RWPE1 (cell line): ENCODE data around the gene ZFR2.

ENCODE experiments used
- CTCF ChIA-PET: fragments of 350-600 bp; sonication (Branson Sonifier 250); formaldehyde crosslinking; extraction: SDS; loops from one replicate; lab custom pipeline; 2021; lab: Yijun Ruan, JAX
- POLR2A ChIA-PET: fragments of 400-600 bp; formaldehyde crosslinking; extraction: SDS; loops from one replicate; lab custom pipeline; 2020; ENCODE audit warnings: antibody characterized with exemption; ENCODE audit not compliant: low non-redundant PET; lab: Yijun Ruan, JAX
- DNase-seq: peaks from one replicate; pipeline ENCODE4 v3.0.0; 2012; ENCODE audit warnings: low spot score
- H3K27ac ChIP-seq: fragments of 450-650 bp; 2 replicates; pipeline ENCODE4 v1.5.1; 2017
- TF ChIP-seq, protein P1 (sequence below): fragments of 450-650 bp; conservative IDR thresholded peaks from 2 replicates; pipeline ENCODE4 v1.5.1; 2017; ENCODE audit warnings: low read depth, mild to moderate bottlenecking

The ZFR2 gene

DNA sequence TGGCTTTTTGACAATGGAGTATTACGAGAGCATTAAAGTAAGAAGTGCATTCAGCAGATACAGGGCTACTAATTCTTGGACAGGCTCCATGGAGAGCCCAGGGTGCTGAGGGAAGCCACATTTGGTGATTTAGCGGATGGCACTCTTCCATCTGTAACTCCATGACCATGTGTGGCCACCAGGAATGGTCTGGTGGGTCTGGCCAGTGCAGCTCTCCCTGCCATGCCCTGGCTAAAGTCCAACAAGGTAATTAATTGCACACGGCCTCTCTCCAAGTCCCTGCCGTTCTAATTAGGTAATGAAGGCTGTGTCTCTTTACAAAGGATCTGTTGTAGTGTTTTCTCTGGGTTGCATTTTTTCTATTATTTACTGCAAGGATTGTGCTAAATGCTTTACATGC lies 4.3 kb upstream of the ZFR2 start:
- CTCF ChIA-PET, result no interaction called here
- POLR2A ChIA-PET, result no interaction called here
- no peak overlapping the region for H3K27ac ChIP-seq
- no peak for DNase-seq
- TF ChIP-seq, protein P1, sequence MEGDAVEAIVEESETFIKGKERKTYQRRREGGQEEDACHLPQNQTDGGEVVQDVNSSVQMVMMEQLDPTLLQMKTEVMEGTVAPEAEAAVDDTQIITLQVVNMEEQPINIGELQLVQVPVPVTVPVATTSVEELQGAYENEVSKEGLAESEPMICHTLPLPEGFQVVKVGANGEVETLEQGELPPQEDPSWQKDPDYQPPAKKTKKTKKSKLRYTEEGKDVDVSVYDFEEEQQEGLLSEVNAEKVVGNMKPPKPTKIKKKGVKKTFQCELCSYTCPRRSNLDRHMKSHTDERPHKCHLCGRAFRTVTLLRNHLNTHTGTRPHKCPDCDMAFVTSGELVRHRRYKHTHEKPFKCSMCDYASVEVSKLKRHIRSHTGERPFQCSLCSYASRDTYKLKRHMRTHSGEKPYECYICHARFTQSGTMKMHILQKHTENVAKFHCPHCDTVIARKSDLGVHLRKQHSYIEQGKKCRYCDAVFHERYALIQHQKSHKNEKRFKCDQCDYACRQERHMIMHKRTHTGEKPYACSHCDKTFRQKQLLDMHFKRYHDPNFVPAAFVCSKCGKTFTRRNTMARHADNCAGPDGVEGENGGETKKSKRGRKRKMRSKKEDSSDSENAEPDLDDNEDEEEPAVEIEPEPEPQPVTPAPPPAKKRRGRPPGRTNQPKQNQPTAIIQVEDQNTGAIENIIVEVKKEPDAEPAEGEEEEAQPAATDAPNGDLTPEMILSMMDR, result no peak

DNA sequence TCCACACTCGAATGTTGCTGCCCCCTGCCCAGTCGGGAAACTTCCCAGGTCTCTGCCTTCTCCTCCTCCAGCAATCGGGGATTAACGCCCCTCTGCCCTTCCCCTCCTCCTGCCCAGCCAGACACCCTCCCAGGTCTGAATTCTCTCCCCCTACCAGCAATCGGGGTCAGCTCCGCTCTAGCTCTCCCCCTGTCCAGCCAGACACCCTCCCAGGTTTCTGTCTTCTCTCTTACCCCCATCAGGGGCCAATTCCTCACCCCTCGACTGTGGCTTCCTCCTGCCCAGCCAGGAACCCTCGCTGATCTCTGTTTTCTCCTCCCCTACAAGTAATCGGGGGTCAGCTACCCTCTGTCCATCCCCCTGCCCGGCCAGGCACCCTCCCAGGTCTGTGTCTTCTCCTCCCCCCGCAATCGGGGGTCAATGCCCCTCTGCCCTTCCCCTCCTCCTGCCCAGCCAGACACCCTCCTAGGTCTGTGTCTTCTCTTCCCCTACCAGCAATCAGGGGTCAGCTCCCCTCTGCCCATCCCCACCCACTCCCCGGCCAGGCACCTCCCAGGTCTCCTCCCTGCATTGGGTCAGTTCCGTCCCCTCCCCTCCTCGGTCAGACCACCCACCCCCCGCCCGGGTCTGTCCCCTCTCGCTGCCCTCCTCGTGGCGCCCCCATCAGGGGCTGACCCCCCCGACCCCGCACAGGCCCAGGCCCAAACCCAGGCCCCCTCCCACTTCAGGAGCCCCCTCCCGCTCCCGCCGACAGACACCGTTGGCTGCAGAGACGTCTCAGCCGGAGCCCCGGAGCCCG lies 668 bp downstream of the ZFR2 start:
- no peak for DNase-seq
- POLR2A ChIA-PET, result no interaction called here
- TF ChIP-seq, protein P1, result no peak
- H3K27ac ChIP-seq, result no peak overlapping the region
- CTCF ChIA-PET, result no interaction called here

DNA sequence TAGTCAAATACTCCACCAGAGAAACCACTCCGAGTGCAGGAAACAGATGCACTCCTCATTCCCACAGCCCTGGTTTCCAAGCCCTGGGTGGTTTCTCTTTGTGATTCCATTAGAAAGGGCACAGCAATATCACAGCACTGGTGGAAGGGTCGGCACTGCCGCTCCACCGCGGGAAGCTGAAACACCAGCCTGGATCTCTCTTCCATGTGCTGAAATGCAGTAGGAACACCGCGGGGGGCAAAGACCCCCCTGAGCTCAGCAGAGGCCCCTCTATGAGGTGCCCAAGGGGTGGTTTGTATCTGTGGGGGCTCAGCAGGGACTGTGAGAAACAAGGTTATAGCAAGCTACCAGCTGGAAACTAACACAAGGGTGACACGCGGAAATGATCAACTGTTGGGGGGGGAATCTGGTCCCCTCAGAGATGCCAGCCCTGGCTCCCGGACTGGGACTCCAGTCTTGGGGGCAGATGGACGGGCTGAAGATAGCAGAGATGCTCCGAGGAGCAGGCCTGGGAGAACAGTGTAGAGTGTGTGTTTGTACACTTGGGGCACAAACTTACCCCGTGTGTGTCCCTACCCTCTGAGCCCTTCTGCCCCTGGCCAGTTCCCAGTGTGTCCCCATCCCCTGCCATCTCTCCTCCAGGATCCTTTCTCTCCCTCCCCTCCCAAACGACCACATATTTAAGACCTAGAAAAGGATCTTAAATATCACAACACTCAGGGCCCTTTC lies 1.8 kb downstream of the ZFR2 start:
- TF ChIP-seq, protein P1, result no peak
- POLR2A ChIA-PET, result no interaction called here

DNA sequence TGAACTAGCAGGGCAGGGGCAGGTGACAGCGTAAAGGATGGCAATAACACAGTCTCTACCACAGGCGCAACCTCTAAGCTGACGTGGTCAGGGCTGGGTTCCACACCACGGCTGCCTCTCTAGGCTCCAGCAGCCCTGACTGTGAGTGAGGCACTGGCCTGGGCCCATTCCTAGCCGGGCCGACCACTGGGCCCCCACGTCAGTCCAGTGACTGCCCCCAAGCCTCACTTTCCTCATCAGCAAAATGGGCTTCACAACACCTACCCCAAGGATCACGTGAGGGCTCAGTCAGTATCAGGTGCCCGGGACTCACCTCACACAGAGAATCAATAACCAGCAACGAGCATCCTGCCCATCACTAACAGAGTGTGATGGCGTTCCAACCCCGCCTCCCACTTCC lies 5.2 kb downstream of the ZFR2 start:
- POLR2A ChIA-PET, result no interaction called here
- no peak for DNase-seq
- CTCF ChIA-PET, result interaction anchor here (1.1 kb wide), 1 partner anchor 42 kb away, joined by 3 read pairs; no protein-coding TSS in a partner anchor
- TF ChIP-seq, protein P1, result no peak
- H3K27ac ChIP-seq, result no peak overlapping the region

More for the DNA sequence above, 1.8 kb downstream of the ZFR2 start:
- CTCF ChIA-PET, result no interaction called here
- no peak for DNase-seq
- H3K27ac ChIP-seq, result no peak overlapping the region

DNA sequence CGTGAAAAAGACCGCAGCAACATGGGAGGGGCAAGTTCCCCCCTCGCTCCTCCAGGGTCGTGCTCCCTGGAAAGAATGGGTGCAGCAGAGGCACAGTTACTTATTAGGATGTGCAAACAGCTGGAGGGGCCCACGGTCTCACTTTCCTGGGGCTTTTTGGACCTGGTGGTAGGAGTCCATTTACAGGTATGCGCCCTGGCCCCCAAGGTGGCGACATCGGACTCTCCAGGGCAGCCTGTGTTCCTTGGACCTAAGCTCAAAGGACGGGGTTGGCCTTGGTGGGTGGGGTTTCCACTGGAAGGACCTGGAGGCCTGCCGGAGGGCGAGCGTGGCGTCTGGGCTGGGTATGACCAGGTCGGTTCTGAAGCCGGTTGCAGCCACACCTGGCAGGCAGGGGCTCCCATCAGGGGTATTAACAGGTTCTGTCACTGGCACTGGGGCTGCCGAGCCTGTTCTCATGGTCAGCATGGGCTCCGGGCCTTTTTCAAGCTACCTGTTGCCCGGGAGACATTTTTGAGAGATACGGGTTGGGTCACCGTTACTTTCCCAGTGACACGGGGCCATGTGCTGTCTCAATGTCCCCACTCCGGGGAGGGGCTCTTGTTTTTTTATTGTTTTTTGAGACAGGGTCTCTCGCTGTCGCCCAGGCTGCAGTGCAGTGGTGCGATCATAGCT lies 5.9 kb downstream of the ZFR2 start:
- TF ChIP-seq, protein P1, result no peak
- ChIA-PET CTCF (no interaction called here), POLR2A (no interaction called here)
- no peak for DNase-seq
- no peak overlapping the region for H3K27ac ChIP-seq

DNA sequence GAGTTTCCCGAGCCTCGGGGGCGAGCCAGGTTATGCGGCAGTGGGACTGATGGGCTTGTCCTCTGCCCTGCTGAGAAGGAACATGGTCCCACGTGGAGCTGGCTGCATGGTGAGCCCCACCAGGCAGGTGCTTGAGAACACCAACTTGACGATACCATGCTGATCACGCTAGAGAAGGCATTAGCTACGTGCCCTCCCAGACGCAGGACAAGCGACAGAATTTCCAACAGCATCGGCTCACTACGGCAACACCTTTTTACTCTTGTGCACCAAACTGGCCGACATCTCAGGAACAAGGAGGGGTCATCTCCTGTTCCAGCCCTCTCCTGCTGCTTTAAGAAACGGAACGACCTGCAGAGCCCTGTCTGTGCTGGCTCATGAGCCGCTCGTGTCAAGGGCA lies 8.3 kb downstream of the ZFR2 start:
- DNase-seq, result no peak
- TF ChIP-seq, protein P1, result no peak
- no peak overlapping the region for H3K27ac ChIP-seq
- CTCF ChIA-PET, result no interaction called here
- POLR2A ChIA-PET, result no interaction called here
